Heart left ventricle (tissue), 13 donors: ENCODE results near the gene CALML4.

Experiments used
- POLR2A ChIP-seq, 2 donors: fragments of 450-650 bp; IDR thresholded peaks; one replicate each; pipeline ENCODE4 v1.6.1; 2017; ENCODE audit warnings: antibody characterized with exemption in 2 of 2, mild to moderate bottlenecking in 2 of 2, moderate library complexity in 2 of 2
- TF ChIP-seq, protein P1 (sequence below), 12 donors: fragments of 200-600 bp; sonication (generic) in 4 of 12; IDR thresholded peaks; one replicate each; pipeline versions ENCODE4 v1.5.0 to v1.8.0; 2018 to 2022; ENCODE audit warnings: antibody characterized with exemption in 12 of 12, mild to moderate bottlenecking in 5 of 12
- donor health status: ischemic (EF 13 %, LVEDD 7.1; RV severe dilation, severe dysfunction).
- donor health status: DM: no; HTN: yes; CAD: no.
- donor health status: DM: no; HTN: no; CAD: no.
- donor health status: ischemic (EF 25% LVEDD 6.9; RV normal size, moderate dysfunction).
- donor health status: ischemic (EF 25% LVEDD 5.7; RV mildly dilated, moderate dysfunction).
- donor health status: ischemic (EF 35%, LVEDD 5.7; RV mildly dilated, moderate dysfunction).
- donor health status: nonischemic (EF 11% LVEDD 7.7; RV severe dilation, severe dysfunction).
- donor health status: DM: yes; HTN: yes; CAD: no.
- donor health status: PGD.
- donor health status: ischemic (EF 29% LVEDD 5.4; RV normal size, mild dysfunction).
- donor health status: nonischemic (EF 23%, LVEDD 6.1; RV moderate dilation, normal function).

DNA sequence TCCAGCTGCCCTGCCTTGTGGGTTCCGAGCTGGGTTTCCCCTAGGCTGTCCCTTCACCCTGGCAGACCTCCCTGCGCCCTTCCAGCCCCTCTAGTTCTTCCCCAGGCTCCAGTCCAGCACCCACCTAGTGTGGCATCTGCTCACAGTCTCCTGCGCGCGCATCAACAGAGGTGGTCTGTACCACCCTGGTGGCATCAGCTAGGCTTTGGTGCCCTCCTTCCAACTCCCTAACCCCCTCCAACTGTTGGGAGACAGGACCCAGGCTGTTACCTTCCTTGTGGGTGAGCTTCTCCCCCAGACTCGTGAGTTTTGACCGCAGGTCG lies 8.0 kb downstream of the CALML4 start:
- no peak for TF ChIP-seq POLR2A (IDR thresholded peaks at IDR 0.05)
- TF ChIP-seq, protein P1, sequence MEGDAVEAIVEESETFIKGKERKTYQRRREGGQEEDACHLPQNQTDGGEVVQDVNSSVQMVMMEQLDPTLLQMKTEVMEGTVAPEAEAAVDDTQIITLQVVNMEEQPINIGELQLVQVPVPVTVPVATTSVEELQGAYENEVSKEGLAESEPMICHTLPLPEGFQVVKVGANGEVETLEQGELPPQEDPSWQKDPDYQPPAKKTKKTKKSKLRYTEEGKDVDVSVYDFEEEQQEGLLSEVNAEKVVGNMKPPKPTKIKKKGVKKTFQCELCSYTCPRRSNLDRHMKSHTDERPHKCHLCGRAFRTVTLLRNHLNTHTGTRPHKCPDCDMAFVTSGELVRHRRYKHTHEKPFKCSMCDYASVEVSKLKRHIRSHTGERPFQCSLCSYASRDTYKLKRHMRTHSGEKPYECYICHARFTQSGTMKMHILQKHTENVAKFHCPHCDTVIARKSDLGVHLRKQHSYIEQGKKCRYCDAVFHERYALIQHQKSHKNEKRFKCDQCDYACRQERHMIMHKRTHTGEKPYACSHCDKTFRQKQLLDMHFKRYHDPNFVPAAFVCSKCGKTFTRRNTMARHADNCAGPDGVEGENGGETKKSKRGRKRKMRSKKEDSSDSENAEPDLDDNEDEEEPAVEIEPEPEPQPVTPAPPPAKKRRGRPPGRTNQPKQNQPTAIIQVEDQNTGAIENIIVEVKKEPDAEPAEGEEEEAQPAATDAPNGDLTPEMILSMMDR (IDR thresholded peaks at IDR 0.05): no peak
